K562 (cell line): ENCODE data around the gene ASCC1. TPM values are rescaled to one million over a fixed set of nuclear protein-coding genes. Genes with fewer than 3 reads are reported as not detected.

ENCODE experiments used
- ARID2 ChIP-seq: fragments of 450-650 bp; IDR thresholded peaks from 2 replicates; pipeline ENCODE4 v1.6.1; 2017; ENCODE audit warnings: antibody characterized with exemption, mild to moderate bottlenecking
- RFX7 ChIP-seq: fragments of 250-450 bp; sonication (Bioruptor Pico); IDR thresholded peaks from 2 replicates; pipeline ENCODE4 v1.5.1; 2021; ENCODE audit warnings: mild to moderate bottlenecking
- TAF7 ChIP-seq: fragments of 450-650 bp; IDR thresholded peaks from 2 replicates; pipeline ENCODE4 v1.6.1; 2016; ENCODE audit warnings: missing genetic modification characterization, missing compliant biosample characterization
- ZNF589 ChIP-seq: fragments of 200-800 bp; sonication (Bioruptor generic); IDR thresholded peaks from 2 replicates; pipeline ENCODE4 v1.6.1; 2016; ENCODE audit warnings: low read depth, missing genetic modification characterization, missing compliant biosample characterization
- polyA plus RNA-seq, 8 experiments: library from polyadenylated mRNA; depleted of rRNA in 4 of 8; stranded (reverse) in 5 of 8; unstranded in 3 of 8; fragments of >200 nt; fragmentation: Nextera tagmentation in 2 of 8; fragmentation: Illumina TruSeq in 1 of 8; extraction: Ambion mirVana in 2 of 8; extraction: Trizol in 1 of 8; gene quantifications; 2 replicates each; pipeline versions ENCODE4 v1.2.1 to v1.2.3, GENCODE V29; 2011 to 2014; ENCODE audit warnings: inconsistent platforms in 1 of 8, missing spikeins in 1 of 8
- total RNA-seq, 7 experiments: library from RNA; depleted of rRNA in 6 of 7; stranded (reverse); fragments of >200 nt in 6 of 7; fragmentation: Illumina TruSeq in 2 of 7; extraction: Trizol in 2 of 7; gene quantifications; 2 replicates each; pipeline versions ENCODE4 v1.2.1 to v1.2.3, GENCODE V29; 2011 to 2021; ENCODE audit warnings: low replicate concordance in 1 of 7
- TF ChIP-seq, protein P1 (sequence below): fragments of 450-650 bp; IDR thresholded peaks from 2 replicates; pipeline ENCODE4 v1.7.1; 2018; ENCODE audit warnings: mild to moderate bottlenecking, low read depth; ENCODE audit not compliant: partially characterized antibody
- TF ChIP-seq, protein P2 (sequence below), 3 experiments: fragments of 200-800 bp in 1 of 3; fragments of 250-450 bp in 1 of 3; fragments of 450-650 bp in 1 of 3; sonication (Bioruptor Pico) in 1 of 3; sonication (Bioruptor generic) in 1 of 3; formaldehyde crosslinking in 1 of 3; IDR thresholded peaks; 2 replicates each; pipeline versions ENCODE4 v1.6.1 to v1.8.0; 2016 to 2022; ENCODE audit warnings: mild to moderate bottlenecking in 2 of 3, missing genetic modification characterization in 2 of 3, missing compliant biosample characterization in 1 of 3, moderate library complexity in 1 of 3

The ASCC1 gene
- total and polyA plus RNA-seq, 9 of the 15 experiments (the other 6 are each of a cell fraction or from before 2014, with no cell fraction given), result 31.7 to 73.3 (median 52.8) TPM

DNA sequence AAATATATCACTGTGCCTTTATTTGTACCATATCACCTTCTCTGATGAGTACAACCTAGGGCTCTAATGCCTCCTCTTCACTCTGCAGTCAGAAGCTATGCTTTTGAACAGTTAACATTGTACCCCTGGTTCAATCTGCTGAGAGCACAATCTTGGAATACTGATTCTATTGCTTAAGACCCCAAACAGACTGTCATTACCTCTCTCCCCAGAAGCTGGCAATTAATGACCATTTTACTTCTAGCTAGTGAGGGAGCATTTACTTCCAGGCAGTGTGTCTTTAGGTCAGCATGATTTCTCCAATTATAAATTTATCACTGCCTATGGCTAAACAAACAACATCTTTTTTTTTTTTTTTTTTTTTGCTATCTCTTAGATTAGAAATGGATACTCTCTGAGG is 91.7 kb downstream of the ASCC1 start (continued):
- TF ChIP-seq ARID2 (no peak), TAF7 (no peak), ZNF589 (CRISPR knock-in tag) (no peak), RFX7 (no peak)
- TF ChIP-seq, protein P1, sequence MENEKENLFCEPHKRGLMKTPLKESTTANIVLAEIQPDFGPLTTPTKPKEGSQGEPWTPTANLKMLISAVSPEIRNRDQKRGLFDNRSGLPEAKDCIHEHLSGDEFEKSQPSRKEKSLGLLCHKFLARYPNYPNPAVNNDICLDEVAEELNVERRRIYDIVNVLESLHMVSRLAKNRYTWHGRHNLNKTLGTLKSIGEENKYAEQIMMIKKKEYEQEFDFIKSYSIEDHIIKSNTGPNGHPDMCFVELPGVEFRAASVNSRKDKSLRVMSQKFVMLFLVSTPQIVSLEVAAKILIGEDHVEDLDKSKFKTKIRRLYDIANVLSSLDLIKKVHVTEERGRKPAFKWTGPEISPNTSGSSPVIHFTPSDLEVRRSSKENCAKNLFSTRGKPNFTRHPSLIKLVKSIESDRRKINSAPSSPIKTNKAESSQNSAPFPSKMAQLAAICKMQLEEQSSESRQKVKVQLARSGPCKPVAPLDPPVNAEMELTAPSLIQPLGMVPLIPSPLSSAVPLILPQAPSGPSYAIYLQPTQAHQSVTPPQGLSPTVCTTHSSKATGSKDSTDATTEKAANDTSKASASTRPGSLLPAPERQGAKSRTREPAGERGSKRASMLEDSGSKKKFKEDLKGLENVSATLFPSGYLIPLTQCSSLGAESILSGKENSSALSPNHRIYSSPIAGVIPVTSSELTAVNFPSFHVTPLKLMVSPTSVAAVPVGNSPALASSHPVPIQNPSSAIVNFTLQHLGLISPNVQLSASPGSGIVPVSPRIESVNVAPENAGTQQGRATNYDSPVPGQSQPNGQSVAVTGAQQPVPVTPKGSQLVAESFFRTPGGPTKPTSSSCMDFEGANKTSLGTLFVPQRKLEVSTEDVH, result no peak
- TF ChIP-seq, protein P2, sequence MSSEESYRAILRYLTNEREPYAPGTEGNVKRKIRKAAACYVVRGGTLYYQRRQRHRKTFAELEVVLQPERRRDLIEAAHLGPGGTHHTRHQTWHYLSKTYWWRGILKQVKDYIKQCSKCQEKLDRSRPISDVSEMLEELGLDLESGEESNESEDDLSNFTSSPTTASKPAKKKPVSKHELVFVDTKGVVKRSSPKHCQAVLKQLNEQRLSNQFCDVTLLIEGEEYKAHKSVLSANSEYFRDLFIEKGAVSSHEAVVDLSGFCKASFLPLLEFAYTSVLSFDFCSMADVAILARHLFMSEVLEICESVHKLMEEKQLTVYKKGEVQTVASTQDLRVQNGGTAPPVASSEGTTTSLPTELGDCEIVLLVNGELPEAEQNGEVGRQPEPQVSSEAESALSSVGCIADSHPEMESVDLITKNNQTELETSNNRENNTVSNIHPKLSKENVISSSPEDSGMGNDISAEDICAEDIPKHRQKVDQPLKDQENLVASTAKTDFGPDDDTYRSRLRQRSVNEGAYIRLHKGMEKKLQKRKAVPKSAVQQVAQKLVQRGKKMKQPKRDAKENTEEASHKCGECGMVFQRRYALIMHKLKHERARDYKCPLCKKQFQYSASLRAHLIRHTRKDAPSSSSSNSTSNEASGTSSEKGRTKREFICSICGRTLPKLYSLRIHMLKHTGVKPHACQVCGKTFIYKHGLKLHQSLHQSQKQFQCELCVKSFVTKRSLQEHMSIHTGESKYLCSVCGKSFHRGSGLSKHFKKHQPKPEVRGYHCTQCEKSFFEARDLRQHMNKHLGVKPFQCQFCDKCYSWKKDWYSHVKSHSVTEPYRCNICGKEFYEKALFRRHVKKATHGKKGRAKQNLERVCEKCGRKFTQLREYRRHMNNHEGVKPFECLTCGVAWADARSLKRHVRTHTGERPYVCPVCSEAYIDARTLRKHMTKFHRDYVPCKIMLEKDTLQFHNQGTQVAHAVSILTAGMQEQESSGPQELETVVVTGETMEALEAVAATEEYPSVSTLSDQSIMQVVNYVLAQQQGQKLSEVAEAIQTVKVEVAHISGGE (CRISPR knock-in tag; IDR thresholded peaks at IDR 0.05), result no peak
